ENCODE measurements around the gene TTC12.
"Not testable (repeated sequence)": the region's sequence is repeated elsewhere in the genome, so short reads cannot be mapped to it uniquely, and the experiment has no call there.

Gene TTC12

DNA sequence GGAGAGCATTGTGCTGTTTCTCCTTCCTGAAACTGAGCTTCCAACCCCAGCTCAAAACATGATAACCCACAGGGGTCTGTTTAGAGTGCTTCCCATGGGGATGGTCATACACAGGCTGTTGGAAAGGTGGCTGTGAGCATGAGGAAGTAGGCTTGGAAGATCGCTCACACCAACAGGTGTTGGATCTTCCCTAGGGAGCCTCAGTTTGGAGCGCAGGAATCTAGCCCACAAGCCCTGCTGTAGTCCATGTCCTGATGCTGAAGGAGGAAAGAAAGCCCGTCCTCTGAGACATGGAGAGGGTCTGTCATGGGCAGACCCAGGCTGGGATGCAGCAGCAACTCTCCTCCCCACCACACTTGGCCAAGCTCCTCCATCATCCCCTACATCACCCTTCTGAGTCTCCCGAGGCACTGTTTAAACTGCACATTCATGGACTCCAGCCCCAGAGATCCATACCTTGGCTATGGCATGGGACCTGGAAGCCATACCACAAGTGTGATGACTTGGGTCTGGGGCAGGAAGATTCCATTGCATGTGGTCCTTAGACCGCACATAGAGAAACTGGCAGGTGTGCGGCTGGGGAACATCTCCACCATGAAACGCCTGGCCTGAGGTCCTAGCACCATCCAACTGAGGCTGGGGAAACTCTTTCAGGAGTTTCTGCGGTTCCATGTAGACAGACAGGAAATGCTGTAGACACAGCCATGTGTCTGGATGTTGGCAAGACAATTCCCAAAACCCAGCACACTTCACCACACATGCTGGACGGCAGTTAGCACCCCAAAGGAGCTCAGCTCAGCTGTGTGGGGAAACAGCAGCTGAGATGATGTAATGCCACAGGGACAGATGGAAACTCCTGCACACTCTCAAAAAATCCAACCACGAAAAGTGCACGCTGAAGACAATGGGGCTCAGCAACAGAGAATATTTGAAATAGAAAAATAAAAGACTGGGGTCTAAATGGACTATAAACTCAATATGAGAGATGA is 27.6 kb upstream of the TTC12 start:
- DNase-seq (ENCODE audit: low read depth): no peak

GRCh38 chr11:113287801-113288200 is 26.6 kb upstream of the TTC12 start:
- no peak for DNase-seq (ENCODE audit: low read depth)

DNA sequence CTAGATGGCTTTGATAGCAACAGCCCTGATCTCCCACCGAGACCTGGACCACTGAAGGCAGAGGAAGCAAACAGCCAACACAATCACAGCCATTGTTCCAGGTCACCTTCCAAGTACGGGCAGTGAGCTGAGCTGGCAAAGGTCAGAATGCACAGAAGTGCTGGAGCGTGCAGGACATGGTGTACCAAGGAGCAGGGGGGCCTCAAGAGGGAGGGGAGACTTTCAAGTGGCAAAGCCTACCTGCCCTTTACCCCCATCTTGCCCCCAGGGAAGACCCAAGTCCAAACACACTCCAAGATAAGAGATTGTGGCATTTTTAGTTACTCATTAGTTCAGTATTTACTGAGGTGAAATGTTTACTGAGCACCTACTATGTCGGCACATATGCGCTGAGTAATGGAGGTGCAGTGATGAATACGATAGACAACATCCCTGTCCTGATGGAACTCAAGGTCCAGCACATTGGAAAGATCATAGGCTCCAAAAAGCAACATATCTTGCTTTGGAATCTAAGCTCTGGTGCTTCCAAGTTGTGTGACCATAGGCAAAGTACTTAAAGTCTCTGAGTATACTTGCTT is 26.0 kb upstream of the TTC12 start:
- no peak for DNase-seq (ENCODE audit: low read depth)

- peak; percentile 43 for DNase-seq (ENCODE audit: low read depth)
Measured at GRCh38 chr11:113289431-113290187, 24.8 kb upstream of the TTC12 start.

GRCh38 chr11:113293936-113294335 is 20.4 kb upstream of the TTC12 start:
- DNase-seq (ENCODE audit: low read depth): no peak

DNA sequence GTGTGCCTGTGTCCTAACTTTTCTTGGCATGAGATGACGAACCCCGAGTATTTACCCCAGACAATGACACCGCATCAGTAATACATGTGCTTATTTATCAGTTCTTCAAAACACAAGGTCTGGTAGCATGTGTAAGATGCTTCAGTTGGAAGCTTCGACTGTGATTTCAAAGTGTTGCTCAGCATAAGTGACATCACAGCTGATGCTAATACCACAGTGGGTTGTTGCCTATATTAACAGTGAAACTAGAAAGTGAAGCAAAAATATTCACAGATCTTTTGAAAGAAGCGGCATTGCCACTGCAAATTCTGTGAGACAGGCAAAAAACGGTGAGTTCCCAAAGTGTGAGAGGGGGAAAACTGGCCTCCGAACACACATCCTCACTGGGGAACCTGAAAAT is 18.4 kb upstream of the TTC12 start:
- no peak for DNase-seq (ENCODE audit: low read depth)

DNA sequence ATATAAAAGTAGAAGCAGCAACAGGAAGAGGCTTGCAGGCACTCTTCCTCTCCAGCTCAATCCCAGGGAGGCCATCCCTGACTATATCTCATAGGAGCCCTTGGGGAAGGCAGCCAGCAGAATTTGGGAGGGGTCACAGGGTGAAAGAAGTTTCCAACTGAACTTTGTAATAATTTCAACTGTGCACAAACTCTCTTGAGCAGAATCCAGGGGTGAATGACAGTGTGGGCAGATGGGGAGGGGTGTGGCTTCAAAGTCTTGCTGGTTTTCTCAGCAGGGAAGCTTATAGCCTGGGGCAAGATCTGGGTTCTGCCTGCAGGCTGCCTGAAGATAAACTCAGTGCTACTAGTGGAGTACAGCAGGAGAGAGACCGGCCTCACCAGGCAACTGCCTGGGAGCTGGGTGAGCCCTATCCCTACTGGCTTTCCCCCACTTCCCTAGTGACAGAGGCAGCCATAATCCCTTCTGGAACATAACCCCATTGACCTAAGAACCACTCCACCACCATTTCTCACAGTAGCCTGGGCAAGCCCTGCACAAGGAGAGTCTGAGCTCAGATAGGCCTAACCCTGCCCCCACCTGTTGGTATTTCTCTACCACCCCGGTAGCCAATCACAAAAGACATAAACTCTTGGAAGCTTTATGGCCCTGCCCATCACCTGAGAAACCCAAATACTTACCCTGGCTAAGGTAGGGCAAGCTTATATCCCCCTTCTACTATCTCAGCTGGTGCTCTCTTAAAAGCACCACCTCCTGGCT is 17.8 kb upstream of the TTC12 start:
- no peak for DNase-seq (ENCODE audit: low read depth)

DNA sequence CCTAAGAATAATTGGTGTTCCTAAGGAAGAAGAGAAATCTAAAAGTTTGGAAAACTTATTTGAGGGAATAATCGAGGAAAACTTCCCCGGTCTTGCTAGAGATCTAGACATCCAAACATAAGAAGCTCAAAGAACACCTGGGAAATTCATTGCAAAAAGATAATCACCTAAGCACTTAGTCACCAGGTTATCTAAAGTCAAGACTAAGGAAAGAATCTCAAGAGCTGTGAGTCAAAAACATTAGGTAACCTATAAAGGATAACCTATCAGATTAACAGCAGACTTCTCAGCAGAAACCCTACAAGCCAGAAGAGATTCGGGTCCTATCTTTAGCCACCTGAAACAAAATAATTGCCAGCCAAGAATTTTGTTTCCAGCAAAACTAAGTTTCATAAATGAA is 15.9 kb upstream of the TTC12 start:
- DNase-seq (ENCODE audit: low read depth): not testable (repeated sequence)

DNA sequence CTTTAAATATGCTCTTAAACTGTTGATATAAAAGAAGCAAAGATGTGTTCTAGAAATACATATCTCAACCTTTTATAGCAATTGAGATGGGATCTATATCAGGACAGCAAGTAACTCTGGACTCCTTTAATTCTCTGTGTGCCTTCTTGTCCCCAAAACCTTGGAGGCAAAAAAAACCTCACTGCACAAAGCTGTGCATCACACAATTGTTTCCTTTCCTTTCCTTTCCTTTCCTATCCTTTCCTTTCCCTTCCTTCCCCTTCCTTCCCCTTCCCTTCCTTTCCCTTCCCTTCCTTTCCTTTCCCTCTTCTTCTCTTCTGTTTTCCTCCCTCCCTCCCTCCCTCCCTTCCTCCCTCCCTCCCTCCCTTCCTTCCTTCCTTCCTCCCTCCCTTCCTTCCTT is 9.5 kb upstream of the TTC12 start:
- DNase-seq (ENCODE audit: low read depth): no peak

- DNase-seq (ENCODE audit: low read depth): peak; percentile 35
Measured at GRCh38 chr11:113305440-113306336, 8.7 kb upstream of the TTC12 start.

- DNase-seq (ENCODE audit: low read depth): no peak
Measured at GRCh38 chr11:113308601-113309000, 5.8 kb upstream of the TTC12 start.

DNA sequence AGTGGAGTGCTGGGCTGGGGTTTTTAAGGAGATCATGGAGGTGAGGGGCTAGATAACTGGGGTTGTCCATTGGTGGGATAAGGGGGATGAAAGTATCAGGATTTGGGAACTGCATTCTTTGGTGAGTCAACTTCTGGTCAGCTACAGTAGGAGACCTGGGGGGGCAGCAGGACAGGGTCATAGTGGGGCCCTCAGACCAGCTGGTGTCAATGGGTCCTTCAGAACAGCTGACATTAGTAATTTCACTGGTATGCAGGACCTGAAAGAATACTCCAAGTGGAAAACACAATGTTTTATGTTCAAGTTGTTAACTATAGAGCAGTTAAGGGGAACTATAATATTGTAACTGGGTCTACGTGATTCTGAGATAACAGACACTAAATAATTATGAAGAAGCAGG is 2.8 kb upstream of the TTC12 start:
- no peak for DNase-seq (ENCODE audit: low read depth)

- no peak for DNase-seq (ENCODE audit: low read depth)
Measured at GRCh38 chr11:113313601-113314000, 782 bp upstream of the TTC12 start.

DNA sequence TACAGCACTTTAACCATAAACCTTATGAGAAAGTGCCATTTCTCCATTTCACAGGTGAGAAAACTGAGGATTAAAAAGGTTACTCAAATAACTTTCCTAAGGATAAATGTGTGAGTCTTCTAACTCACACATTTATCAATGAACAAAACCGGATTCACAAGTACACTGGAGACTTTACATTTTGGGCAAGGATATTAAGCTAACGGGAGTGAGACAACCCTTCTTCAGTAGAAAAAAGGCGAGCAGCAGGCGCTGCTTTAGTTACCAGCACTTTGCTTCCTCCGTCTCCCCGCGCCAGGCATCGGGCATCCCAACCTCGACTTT is 356 bp upstream of the TTC12 start:
- DNase-seq (ENCODE audit: low read depth): no peak

- no peak for DNase-seq (ENCODE audit: low read depth)
Measured at GRCh38 chr11:113315811-113316210, 1.4 kb downstream of the TTC12 start.

- DNase-seq (ENCODE audit: low read depth): no peak
Measured at GRCh38 chr11:113316256-113316655, 1.9 kb downstream of the TTC12 start.

DNA sequence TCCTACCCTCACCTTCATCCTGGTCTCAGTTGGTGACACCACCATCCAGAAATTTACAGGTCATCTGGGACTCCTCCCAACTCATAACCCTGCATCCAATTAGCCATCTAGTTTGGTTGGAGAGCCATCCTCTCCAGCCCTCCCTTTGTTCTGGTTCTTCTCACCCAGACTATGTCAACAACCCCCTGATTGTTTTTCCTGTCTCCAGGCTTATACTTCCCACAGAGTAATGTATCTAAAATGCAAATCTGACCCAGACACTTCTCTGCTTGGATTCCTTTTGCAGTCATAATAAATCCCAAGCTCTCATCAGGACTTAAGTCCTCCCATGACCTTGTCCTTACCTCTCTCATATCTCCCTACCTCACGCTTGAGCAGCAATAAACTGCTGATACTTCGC is 3.0 kb downstream of the TTC12 start:
- no peak for DNase-seq (ENCODE audit: low read depth)

DNA sequence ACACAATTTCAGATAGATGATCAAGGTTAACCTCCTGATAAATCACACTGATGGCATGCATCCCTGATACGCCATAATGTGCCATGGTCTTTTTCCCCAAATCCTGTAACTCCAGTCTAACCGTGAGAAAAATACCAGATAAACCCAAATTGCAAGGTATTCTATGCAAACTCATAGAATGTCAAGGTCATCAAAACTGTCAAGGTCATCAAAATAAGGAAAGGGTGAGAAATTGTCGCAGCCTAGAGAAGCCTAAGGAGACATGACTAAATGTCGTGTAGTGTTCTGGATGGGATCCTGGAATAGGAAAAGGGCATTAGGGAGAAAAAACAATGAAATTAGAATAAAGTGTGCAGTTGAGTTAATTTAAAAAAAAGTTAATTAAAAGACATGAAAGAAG is 4.7 kb downstream of the TTC12 start:
- no peak for DNase-seq (ENCODE audit: low read depth)

DNA sequence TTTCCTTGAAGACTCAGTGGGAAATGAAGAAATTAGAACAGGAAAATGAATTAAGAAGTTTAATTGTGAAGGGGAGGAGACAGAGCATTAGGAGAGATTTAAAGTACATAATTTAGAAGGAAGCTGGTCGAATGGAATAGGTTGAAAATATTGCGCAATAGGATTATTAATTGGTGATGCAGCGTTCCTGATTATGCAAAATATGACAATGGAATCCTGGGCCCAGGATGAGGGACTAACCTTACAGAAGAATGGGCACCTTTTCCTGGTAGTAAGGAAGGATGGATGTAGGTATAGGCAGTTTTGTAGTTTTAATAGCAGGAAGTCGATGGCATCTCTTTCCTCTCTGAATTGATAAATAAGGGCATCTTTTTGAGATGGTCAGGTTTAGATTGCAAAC is 7.8 kb downstream of the TTC12 start:
- no peak for DNase-seq (ENCODE audit: low read depth)

- no peak for DNase-seq (ENCODE audit: low read depth)
Measured at GRCh38 chr11:113324250-113324649, 9.9 kb downstream of the TTC12 start.

GRCh38 chr11:113329725-113330124 is 15.3 kb downstream of the TTC12 start:
- no peak for DNase-seq (ENCODE audit: low read depth)
